KMS-11 (cell line): Measurements from ENCODE around the gene TXNRD2.

Experiments
- H2AFZ ChIP-seq: fragments of 200-600 bp; sonication (generic); 2 replicates; pipeline ENCODE4 v1.6.1; 2016; ENCODE audit warnings: antibody characterized with exemption, mixed run types, low read depth
- H3K27ac ChIP-seq: fragments of 200-600 bp; sonication (generic); 2 replicates; pipeline ENCODE4 v1.6.1; 2016; ENCODE audit warnings: mild to moderate bottlenecking, mixed run types
- H3K27me3 ChIP-seq: fragments of 200-600 bp; sonication (generic); 2 replicates; pipeline ENCODE4 v1.6.1; 2017; ENCODE audit warnings: mild to moderate bottlenecking, low read depth, mixed run types, moderate library complexity; ENCODE audit not compliant: insufficient read depth
- H3K36me3 ChIP-seq: fragments of 200-600 bp; sonication (generic); 2 replicates; pipeline ENCODE4 v1.6.1; 2017; ENCODE audit warnings: mild to moderate bottlenecking, mixed run types; ENCODE audit not compliant: insufficient read depth
- H3K4me1 ChIP-seq: fragments of 200-600 bp; sonication (generic); 2 replicates; pipeline ENCODE4 v1.6.1; 2016; ENCODE audit warnings: mild to moderate bottlenecking, low read depth, mixed run types; ENCODE audit not compliant: poor library complexity, severe bottlenecking
- H3K4me2 ChIP-seq: fragments of 200-600 bp; sonication (generic); 2 replicates; pipeline ENCODE4 v1.7.0; 2016; ENCODE audit warnings: mild to moderate bottlenecking, mixed run types
- H3K4me3 ChIP-seq: fragments of 200-600 bp; sonication (generic); IDR thresholded peaks from 2 replicates; pipeline ENCODE4 v1.6.1; 2017; ENCODE audit warnings: low read depth, low read length, mixed read lengths; ENCODE audit not compliant: insufficient read depth
- H3K79me2 ChIP-seq: fragments of 200-600 bp; sonication (generic); 2 replicates; pipeline ENCODE4 v1.6.1; 2016; ENCODE audit warnings: low read depth, mixed run types; ENCODE audit not compliant: insufficient read depth
- H3K9ac ChIP-seq: fragments of 200-600 bp; sonication (generic); 2 replicates; pipeline ENCODE4 v1.6.1; 2016; ENCODE audit warnings: mild to moderate bottlenecking, mixed run types
- H4K20me1 ChIP-seq: fragments of 200-600 bp; sonication (generic); 2 replicates; pipeline ENCODE4 v1.6.1; 2016; ENCODE audit warnings: mild to moderate bottlenecking, mixed run types; ENCODE audit not compliant: insufficient read depth
- TF ChIP-seq, protein P1 (sequence below): fragments of 200-600 bp; sonication (generic); conservative IDR thresholded peaks from 2 replicates; pipeline ENCODE4 v1.6.1; 2017; ENCODE audit warnings: low read depth, mild to moderate bottlenecking, antibody characterized with exemption, low read length, moderate library complexity, mixed read lengths

TXNRD2 gene

DNA sequence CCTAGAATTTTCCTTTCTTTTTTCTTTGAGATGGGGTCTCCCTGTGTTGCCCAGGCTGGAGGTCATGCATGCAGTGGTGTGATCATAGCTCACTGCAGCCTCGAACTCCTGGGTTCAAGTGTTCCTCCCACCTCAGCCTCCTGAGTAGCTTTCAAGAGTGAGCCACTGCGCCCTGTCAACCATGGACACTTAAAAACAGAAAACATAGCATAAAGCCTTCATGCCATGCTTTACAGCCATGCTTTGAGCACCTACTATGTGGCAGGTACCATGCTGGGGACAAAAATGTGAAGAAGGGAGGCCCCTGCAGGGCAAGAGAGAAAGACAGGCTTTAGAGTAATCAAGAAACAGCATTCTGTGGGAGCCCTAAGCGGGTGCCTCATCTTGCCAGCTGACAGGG, 73.3 kb downstream of the TXNRD2 start:
- Histone ChIP-seq H4K20me1 (no peaks in the 10 kb centered on the region), H3K9ac (no peak overlapping the region), H3K27me3 (no peaks in the 10 kb centered on the region), H3K36me3 (no peaks in the 10 kb centered on the region), H3K27ac (no peak overlapping the region), H2AFZ (no peak overlapping the region), H3K4me2 (no peak overlapping the region), H3K4me1 (no peaks in the 10 kb centered on the region), H3K4me3 (no peak overlapping the region), H3K79me2 (no peaks in the 10 kb centered on the region)
- TF ChIP-seq, protein P1, sequence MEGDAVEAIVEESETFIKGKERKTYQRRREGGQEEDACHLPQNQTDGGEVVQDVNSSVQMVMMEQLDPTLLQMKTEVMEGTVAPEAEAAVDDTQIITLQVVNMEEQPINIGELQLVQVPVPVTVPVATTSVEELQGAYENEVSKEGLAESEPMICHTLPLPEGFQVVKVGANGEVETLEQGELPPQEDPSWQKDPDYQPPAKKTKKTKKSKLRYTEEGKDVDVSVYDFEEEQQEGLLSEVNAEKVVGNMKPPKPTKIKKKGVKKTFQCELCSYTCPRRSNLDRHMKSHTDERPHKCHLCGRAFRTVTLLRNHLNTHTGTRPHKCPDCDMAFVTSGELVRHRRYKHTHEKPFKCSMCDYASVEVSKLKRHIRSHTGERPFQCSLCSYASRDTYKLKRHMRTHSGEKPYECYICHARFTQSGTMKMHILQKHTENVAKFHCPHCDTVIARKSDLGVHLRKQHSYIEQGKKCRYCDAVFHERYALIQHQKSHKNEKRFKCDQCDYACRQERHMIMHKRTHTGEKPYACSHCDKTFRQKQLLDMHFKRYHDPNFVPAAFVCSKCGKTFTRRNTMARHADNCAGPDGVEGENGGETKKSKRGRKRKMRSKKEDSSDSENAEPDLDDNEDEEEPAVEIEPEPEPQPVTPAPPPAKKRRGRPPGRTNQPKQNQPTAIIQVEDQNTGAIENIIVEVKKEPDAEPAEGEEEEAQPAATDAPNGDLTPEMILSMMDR: no peak

DNA sequence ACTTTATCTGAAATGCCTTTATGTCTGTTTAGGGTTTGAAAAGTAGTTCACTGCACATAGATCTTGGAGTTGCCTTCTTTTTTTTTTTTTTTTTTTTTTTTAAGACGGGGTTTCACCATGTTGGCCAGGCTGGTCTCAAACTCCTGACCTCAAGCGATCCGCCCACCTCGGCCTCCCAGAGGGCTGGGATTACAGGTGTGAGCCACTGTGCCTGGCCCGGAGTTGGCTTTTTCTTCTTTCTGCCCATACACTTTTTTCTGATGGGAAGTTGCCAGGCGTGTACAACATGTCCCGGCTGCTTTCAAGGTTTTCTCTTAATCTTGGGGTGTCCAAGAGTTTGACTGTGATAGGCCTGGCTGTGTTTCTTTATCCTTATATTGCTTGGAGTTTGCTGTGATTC, 74.0 kb downstream of the TXNRD2 start:
- Histone ChIP-seq H2AFZ (no peak overlapping the region), H4K20me1 (no peaks in the 10 kb centered on the region), H3K27me3 (no peaks in the 10 kb centered on the region), H3K4me3 (no peak overlapping the region), H3K9ac (no peak overlapping the region), H3K4me2 (no peak overlapping the region), H3K27ac (no peak overlapping the region), H3K4me1 (no peaks in the 10 kb centered on the region), H3K79me2 (no peaks in the 10 kb centered on the region), H3K36me3 (no peaks in the 10 kb centered on the region)
- TF ChIP-seq, protein P1: no peak

DNA sequence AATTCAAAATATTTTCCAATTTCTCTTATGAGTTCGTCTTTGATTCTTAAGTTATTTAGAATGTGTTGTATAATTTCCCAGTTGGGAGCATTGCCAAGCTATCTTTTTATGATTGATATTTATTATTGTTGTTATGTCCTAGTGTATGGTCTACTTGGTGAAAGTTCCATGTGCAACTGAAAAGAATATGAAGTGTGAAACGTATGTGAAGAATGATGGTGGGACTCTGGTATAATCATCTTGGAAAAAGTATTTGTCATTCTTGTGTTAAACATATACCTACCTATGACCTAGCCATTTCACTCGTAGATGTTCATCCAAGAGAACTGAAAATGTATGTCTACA, 75.0 kb downstream of the TXNRD2 start:
- Histone ChIP-seq H2AFZ (no peak overlapping the region), H3K4me1 (no peaks in the 10 kb centered on the region), H3K4me3 (no peak overlapping the region), H3K27ac (no peak overlapping the region), H4K20me1 (no peaks in the 10 kb centered on the region), H3K79me2 (no peaks in the 10 kb centered on the region), H3K4me2 (no peak overlapping the region), H3K9ac (no peak overlapping the region), H3K36me3 (no peaks in the 10 kb centered on the region), H3K27me3 (no peaks in the 10 kb centered on the region)
- TF ChIP-seq, protein P1: no peak

DNA sequence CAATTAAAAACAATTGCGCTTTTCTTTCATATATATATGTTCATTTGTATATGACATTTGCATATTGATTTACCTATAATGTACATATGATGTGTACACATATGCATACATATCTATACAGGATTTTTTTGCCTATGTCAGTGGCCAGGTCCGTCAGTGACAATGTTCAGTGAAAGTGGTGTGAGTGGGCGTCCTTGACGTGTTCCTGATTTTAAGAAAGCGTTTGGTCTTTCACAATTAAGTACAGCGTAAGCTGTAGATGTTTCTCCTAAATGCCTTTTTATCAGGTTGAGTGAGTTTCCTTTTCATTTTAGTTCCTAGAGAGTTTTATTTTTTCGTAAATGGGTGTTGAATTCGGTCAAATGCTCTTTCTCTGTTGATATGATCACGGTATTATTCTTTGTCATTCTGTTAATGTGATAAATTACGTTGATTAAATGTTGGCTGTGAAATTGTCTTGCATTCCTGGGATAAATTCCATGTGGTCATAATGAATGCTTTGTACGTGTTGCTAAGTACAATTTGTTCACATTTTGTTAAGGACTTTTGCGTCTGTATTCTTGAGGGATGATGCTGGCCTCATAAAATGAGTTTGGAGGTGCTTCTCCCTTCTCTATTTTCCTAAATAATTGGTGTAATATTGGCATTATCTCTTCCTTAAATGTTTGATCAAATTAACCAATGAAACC, 76.3 kb downstream of the TXNRD2 start:
- no peaks in the 10 kb centered on the region for H4K20me1 ChIP-seq
- no peak overlapping the region for H3K9ac ChIP-seq
- TF ChIP-seq, protein P1: no peak
- no peaks in the 10 kb centered on the region for H3K27me3 ChIP-seq
- H3K4me2 ChIP-seq: no peak overlapping the region
- no peak overlapping the region for H3K4me3 ChIP-seq
- no peaks in the 10 kb centered on the region for H3K4me1 ChIP-seq
- no peaks in the 10 kb centered on the region for H3K36me3 ChIP-seq
- H3K27ac ChIP-seq: no peak overlapping the region
- no peaks in the 10 kb centered on the region for H3K79me2 ChIP-seq
- no peak overlapping the region for H2AFZ ChIP-seq
